Measurements from ENCODE around the gene DNAAF2. TPM values are rescaled to one million over a fixed set of nuclear protein-coding genes. Genes with fewer than 3 reads are reported as not detected.

DNAAF2 gene
- total and polyA plus RNA-seq, 2 of the 13 experiments (the other 11 are each of a cell fraction or from before 2014, with no cell fraction given): 6.1 to 13.6 TPM

DNA sequence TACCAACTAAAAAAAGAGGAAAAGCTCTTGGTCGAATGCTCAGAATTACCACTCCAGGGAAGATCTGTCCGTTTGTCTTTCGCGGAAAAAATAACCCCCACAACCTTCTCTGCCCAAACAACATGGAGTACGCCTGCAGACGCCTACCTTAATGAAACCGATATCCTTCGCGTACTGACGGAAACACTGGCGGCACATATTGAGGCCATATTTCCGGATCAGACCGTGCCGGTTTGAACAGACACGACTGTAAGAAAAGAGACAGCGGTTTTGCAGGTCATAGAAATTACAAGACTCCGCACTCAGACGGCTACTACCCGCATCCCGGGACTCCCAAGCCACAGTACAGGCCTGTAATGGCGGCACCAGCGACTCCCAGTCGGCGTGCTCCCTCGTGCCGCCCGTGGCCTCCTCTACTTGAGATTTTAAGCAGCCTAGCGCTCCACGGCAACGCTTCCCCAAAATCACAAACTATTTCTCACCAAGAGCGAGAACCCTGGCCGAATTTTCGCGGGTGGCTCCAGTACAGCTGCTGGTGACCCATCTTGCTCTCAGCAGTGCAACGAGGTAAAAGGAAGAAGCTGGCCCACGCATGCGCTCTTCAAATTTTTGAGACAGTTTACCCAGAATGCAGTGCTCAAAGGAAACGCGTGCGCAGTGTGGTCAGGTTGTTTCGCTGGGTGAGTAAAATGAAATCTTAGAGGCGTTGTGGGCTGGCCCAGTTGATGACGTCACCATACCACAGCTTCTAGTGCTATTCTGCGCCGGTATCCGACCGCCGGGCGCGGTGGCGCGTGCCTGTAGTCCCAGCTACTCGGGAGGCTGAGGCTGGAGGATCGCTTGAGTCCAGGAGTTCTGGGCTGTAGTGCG is 49.0 kb downstream of the DNAAF2 start, which contains the start of gene RPS29 (continued):
- TF ChIP-seq, protein P1, sequence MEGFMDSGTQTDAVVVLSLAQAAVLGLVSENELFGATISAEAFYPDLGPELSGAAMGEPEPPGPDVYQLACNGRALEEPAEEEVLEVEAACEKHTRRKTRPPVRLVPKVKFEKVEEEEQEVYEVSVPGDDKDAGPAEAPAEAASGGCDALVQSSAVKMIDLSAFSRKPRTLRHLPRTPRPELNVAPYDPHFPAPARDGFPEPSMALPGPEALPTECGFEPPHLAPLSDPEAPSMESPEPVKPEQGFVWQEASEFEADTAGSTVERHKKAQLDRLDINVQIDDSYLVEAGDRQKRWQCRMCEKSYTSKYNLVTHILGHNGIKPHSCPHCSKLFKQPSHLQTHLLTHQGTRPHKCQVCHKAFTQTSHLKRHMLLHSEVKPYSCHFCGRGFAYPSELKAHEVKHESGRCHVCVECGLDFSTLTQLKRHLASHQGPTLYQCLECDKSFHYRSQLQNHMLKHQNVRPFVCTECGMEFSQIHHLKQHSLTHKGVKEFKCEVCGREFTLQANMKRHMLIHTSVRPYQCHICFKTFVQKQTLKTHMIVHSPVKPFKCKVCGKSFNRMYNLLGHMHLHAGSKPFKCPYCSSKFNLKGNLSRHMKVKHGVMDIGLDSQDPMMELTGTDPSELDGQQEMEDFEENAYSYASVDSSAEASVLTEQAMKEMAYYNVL (CRISPR knock-in tag; IDR thresholded peaks at IDR 0.05; ENCODE audit: borderline replicate concordance): no peak
- TF ChIP-seq KDM5B (CRISPR knock-in tag; IDR thresholded peaks at IDR 0.05; ENCODE audit: borderline replicate concordance) (peak; percentile 70; the same call in 1 of the 2 replicates), NFYB (CRISPR knock-in tag; IDR thresholded peaks at IDR 0.05) (peak; percentile 43; the same call in 1 of the 2 replicates), SAP130 (CRISPR knock-in tag; IDR thresholded peaks at IDR 0.05; ENCODE audit: low read depth) (peak; percentile 71), TOE1 (CRISPR knock-in tag; IDR thresholded peaks at IDR 0.05) (no peak), ZNF143 (CRISPR knock-in tag; IDR thresholded peaks at IDR 0.05) (peak; percentile 89), ARHGAP35 (CRISPR knock-in tag; IDR thresholded peaks at IDR 0.05; ENCODE audit: borderline replicate concordance) (0 out of 2 replicates have a peak, but pooled peaks have one; percentile 45), XBP1 (CRISPR knock-in tag; IDR thresholded peaks at IDR 0.05) (peak; percentile 90; the same call in 1 of the 2 replicates), ZNF607 (CRISPR knock-in tag; IDR thresholded peaks at IDR 0.05; ENCODE audit: borderline replicate concordance) (peak; percentile 57; the same call in 1 of the 2 replicates), ZNF546 (CRISPR knock-in tag; conservative IDR thresholded peaks at IDR 0.05) (no peak), CAMTA2 (CRISPR knock-in tag; IDR thresholded peaks at IDR 0.05; ENCODE audit: borderline replicate concordance) (0 out of 2 replicates have a peak, but pooled peaks have one; percentile 15)
- TF ChIP-seq, protein P2, sequence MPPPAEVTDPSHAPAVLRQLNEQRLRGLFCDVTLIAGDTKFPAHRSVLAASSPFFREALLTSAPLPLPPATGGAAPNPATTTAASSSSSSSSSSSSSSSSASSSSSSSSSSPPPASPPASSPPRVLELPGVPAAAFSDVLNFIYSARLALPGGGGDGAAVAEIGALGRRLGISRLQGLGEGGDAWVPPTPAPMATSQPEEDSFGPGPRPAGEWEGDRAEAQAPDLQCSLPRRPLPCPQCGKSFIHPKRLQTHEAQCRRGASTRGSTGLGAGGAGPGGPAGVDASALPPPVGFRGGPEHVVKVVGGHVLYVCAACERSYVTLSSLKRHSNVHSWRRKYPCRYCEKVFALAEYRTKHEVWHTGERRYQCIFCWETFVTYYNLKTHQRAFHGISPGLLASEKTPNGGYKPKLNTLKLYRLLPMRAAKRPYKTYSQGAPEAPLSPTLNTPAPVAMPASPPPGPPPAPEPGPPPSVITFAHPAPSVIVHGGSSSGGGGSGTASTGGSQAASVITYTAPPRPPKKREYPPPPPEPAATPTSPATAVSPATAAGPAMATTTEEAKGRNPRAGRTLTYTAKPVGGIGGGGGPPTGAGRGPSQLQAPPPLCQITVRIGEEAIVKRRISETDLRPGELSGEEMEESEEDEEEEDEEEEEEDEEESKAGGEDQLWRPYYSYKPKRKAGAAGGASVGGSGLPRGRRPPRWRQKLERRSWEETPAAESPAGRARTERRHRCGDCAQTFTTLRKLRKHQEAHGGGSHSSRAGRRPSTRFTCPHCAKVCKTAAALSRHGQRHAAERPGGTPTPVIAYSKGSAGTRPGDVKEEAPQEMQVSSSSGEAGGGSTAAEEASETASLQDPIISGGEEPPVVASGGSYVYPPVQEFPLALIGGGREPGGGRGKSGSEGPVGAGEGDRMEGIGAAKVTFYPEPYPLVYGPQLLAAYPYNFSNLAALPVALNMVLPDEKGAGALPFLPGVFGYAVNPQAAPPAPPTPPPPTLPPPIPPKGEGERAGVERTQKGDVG (CRISPR knock-in tag; IDR thresholded peaks at IDR 0.05; ENCODE audit: borderline replicate concordance): peak; percentile 45; the same call in 1 of the 2 replicates
- TF ChIP-seq, protein P3, sequence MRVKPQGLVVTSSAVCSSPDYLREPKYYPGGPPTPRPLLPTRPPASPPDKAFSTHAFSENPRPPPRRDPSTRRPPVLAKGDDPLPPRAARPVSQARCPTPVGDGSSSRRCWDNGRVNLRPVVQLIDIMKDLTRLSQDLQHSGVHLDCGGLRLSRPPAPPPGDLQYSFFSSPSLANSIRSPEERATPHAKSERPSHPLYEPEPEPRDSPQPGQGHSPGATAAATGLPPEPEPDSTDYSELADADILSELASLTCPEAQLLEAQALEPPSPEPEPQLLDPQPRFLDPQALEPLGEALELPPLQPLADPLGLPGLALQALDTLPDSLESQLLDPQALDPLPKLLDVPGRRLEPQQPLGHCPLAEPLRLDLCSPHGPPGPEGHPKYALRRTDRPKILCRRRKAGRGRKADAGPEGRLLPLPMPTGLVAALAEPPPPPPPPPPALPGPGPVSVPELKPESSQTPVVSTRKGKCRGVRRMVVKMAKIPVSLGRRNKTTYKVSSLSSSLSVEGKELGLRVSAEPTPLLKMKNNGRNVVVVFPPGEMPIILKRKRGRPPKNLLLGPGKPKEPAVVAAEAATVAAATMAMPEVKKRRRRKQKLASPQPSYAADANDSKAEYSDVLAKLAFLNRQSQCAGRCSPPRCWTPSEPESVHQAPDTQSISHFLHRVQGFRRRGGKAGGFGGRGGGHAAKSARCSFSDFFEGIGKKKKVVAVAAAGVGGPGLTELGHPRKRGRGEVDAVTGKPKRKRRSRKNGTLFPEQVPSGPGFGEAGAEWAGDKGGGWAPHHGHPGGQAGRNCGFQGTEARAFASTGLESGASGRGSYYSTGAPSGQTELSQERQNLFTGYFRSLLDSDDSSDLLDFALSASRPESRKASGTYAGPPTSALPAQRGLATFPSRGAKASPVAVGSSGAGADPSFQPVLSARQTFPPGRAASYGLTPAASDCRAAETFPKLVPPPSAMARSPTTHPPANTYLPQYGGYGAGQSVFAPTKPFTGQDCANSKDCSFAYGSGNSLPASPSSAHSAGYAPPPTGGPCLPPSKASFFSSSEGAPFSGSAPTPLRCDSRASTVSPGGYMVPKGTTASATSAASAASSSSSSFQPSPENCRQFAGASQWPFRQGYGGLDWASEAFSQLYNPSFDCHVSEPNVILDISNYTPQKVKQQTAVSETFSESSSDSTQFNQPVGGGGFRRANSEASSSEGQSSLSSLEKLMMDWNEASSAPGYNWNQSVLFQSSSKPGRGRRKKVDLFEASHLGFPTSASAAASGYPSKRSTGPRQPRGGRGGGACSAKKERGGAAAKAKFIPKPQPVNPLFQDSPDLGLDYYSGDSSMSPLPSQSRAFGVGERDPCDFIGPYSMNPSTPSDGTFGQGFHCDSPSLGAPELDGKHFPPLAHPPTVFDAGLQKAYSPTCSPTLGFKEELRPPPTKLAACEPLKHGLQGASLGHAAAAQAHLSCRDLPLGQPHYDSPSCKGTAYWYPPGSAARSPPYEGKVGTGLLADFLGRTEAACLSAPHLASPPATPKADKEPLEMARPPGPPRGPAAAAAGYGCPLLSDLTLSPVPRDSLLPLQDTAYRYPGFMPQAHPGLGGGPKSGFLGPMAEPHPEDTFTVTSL (CRISPR knock-in tag; IDR thresholded peaks at IDR 0.05; ENCODE audit: borderline replicate concordance): 0 out of 2 replicates have a peak, but pooled peaks have one; percentile 7
